Tibial nerve (tissue), 4 donors: ENCODE results near the gene BTBD7.

Source experiments
- CTCF ChIP-seq, 5 experiments: fragments of 200-600 bp in 3 of 5; fragments of 450-650 bp in 2 of 5; sonication (generic) in 3 of 5; IDR thresholded peaks; one replicate each; pipeline ENCODE4 v1.5.1; 2016 to 2019; ENCODE audit warnings: antibody characterized with exemption in 5 of 5, mild to moderate bottlenecking in 3 of 5, moderate library complexity in 2 of 5
- EP300 ChIP-seq, 2 donors: sonication (generic); formaldehyde crosslinking; IDR thresholded peaks; one replicate each; pipeline ENCODE4 v1.6.1; 2017; ENCODE audit warnings: antibody characterized with exemption in 2 of 2, mild to moderate bottlenecking in 1 of 2
- POLR2A ChIP-seq, 2 donors: fragments of 450-650 bp; IDR thresholded peaks; one replicate each; pipeline ENCODE4 v1.6.1; 2017; ENCODE audit warnings: antibody characterized with exemption in 2 of 2, mild to moderate bottlenecking in 2 of 2, moderate library complexity in 2 of 2

- TF ChIP-seq CTCF (IDR thresholded peaks at IDR 0.05) (no peak), POLR2A (IDR thresholded peaks at IDR 0.05) (no peak), EP300 (IDR thresholded peaks at IDR 0.05) (no peak)
Observed at GRCh38 chr14:93309427-93309966, 23.3 kb downstream of the BTBD7 start.
